Large intestine (tissue), 3 donors: ENCODE results near the gene DNAAF5. TPM values are rescaled to one million over a fixed set of nuclear protein-coding genes. Genes with fewer than 3 reads are reported as not detected.
A peak's percentile ranks its signal among the peaks of the same experiment; 100 is the strongest.

ENCODE experiments used
- DNase-seq, 2 donors: peaks; one replicate each; pipeline versions ENCODE4 v3.0.0 to v3.0.0-alpha.2; 2013
- H3K27ac ChIP-seq: one replicate; pipeline ENCODE4 v1.5.1; 2013; ENCODE audit warnings: low read length
- H3K27me3 ChIP-seq: 2 replicates; pipeline ENCODE4 v1.6.1; 2013; ENCODE audit warnings: low read length; ENCODE audit not compliant: control insufficient read depth, insufficient read depth
- H3K36me3 ChIP-seq: 2 replicates; pipeline ENCODE4 v1.6.1; 2013; ENCODE audit warnings: low read length; ENCODE audit not compliant: control insufficient read depth, insufficient read depth
- H3K4me1 ChIP-seq: one replicate; pipeline ENCODE4 v1.6.1; 2013; ENCODE audit warnings: low read length; ENCODE audit not compliant: control insufficient read depth, insufficient read depth
- H3K4me3 ChIP-seq: one replicate; pipeline ENCODE4 v1.5.1; 2013; ENCODE audit warnings: low read length
- H3K9me3 ChIP-seq: one replicate; pipeline ENCODE4 v1.6.1; 2013; ENCODE audit warnings: mild to moderate bottlenecking, low read depth, low read length, moderate library complexity; ENCODE audit not compliant: control insufficient read depth
- WGBS: methylation state at CpG from one replicate; pipeline ENCODE4 v1.1.5; 2013; ENCODE audit warnings: low lambda C conversion rate; ENCODE audit not compliant: insufficient coverage; 5-methylcytosine and 5-hydroxymethylcytosine counted together
- polyA plus RNA-seq: library from polyadenylated mRNA; unstranded; fragments of 120-200 nt; gene quantifications from one replicate; pipeline ENCODE4 v1.2.1, GENCODE V29; 2013

The DNAAF5 gene
- polyA plus RNA-seq, 1 donor = 26.8 TPM

GRCh38 chr7:781186-781849 is 54.8 kb downstream of the DNAAF5 start:
- 100% methylated on average over 2 of the region's 23 CpGs for WGBS
- Histone ChIP-seq H3K27me3 (no peaks in the 10 kb centered on the region), H3K4me1 (no peaks in the 10 kb centered on the region), H3K4me3 (no peak overlapping the region), H3K27ac (peak overlapping the region; percentile 45), H3K9me3 (peaks cover 11% of the 10 kb centered on the region), H3K36me3 (peaks cover 87% of the 10 kb centered on the region)
- no peak for DNase-seq

- no peak overlapping the region for H3K4me3 ChIP-seq
- no peaks in the 10 kb centered on the region for H3K27me3 ChIP-seq
- peak overlapping the region; percentile 45 for H3K27ac ChIP-seq
- peaks cover 80% of the 10 kb centered on the region for H3K36me3 ChIP-seq
- H3K9me3 ChIP-seq = peaks cover 11% of the 10 kb centered on the region
- 97% methylated on average over 11 of the region's 80 CpGs for WGBS
- no peak for DNase-seq
- H3K4me1 ChIP-seq = no peaks in the 10 kb centered on the region
These were observed 55.5 kb downstream of the DNAAF5 start for GRCh38 chr7:781936-782529.

DNA sequence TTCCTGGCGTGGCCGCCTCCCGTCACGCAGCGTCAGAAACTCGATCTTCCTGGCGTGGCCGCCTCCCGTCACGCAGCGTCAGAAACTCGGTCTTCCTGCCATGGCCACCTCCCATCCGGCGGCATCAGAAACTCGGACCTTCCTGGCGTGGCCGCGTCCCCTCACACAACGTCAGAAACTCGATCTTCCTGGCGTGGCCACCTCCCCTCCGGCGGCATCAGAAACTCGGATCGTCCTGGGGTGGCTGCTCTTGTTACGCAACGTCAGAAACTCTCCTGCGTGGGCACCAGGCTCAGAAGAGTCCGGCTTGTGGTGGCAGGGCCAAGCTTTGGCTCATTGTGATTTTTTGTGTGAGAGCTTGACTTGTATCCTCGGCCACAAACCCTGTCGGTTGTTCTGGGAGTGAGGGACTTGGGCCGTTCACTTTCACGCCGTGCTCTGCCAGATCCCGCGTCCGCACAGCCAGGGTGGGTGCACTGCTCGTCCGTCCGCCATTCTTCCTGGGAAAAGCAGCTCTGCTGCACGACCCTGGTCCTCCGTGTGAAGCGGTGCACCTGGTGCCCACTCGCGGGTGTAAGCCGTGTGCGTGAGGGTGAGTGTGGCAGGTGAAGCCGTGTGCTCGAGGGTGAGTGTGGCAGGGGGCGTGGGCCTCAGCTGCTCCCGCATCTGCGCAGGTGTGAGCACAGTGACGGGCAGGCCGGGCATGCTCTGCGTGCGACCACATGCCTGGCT is 56.4 kb downstream of the DNAAF5 start:
- no peaks in the 10 kb centered on the region for H3K4me1 ChIP-seq
- DNase-seq = no peak
- H3K27ac ChIP-seq = no peak overlapping the region
- peaks cover 11% of the 10 kb centered on the region for H3K9me3 ChIP-seq
- H3K36me3 ChIP-seq = peaks cover 75% of the 10 kb centered on the region
- no peaks in the 10 kb centered on the region for H3K27me3 ChIP-seq
- 93% methylated on average over 3 of the region's 56 CpGs for WGBS
- H3K4me3 ChIP-seq = no peak overlapping the region

DNA sequence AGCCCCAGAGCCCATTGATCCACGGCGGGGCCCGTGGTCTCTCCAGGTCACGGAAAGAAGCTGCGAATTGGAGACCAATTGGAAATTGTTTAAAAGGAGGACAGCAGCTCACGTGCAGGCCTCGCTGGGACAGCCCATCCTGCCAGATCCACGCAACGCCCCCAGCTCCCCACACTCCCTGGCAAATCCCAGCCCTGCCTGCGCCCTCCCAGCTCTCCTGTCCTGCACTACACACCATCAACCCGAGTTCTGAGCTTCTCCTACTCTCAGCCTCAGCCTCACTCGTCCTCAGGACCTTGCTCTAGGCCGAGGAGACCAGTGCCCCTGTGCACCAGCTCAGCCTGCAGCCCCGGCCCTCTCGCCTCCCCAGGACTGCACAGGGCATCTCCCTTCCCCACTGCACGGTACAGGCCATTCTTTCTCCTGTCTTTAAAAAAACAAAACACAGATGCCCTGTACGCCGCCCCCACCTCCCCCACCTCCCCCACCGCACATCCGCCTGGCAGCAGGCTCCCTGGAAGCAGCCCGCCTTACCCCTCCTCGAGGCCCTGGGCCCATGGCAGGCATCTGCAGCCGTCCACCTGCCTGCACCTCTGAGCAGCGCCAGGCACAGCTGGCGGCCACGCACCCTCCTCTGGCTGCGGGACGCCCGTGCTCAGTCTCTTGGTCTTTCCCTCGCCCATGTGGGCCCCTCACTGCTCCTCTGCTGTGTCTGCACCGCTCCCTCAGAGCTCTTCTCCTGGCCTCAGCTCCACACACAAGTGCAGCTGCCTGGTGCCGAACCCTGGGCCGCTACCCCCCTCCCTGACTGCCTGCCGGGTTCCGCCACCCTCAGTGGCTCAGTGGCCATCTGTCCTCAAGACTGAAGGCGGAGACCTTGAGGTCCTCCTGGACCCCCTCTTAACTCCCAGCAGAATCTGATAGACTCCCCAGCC is 57.3 kb downstream of the DNAAF5 start:
- Histone ChIP-seq H3K9me3 (peaks cover 11% of the 10 kb centered on the region), H3K4me1 (no peaks in the 10 kb centered on the region), H3K27ac (no peak overlapping the region), H3K4me3 (no peak overlapping the region), H3K36me3 (peaks cover 69% of the 10 kb centered on the region), H3K27me3 (no peaks in the 10 kb centered on the region)
- no CpG with 5 or more reads among the region's 36 CpGs for WGBS
- no peak for DNase-seq

GRCh38 chr7:784971-785370 is 58.5 kb downstream of the DNAAF5 start:
- Histone ChIP-seq H3K27me3 (no peaks in the 10 kb centered on the region), H3K4me1 (no peaks in the 10 kb centered on the region), H3K27ac (no peak overlapping the region), H3K36me3 (peaks cover 60% of the 10 kb centered on the region), H3K4me3 (no peak overlapping the region), H3K9me3 (peaks cover 10% of the 10 kb centered on the region)
- no peak for DNase-seq
- no CpG with 5 or more reads among the region's 21 CpGs for WGBS

DNA sequence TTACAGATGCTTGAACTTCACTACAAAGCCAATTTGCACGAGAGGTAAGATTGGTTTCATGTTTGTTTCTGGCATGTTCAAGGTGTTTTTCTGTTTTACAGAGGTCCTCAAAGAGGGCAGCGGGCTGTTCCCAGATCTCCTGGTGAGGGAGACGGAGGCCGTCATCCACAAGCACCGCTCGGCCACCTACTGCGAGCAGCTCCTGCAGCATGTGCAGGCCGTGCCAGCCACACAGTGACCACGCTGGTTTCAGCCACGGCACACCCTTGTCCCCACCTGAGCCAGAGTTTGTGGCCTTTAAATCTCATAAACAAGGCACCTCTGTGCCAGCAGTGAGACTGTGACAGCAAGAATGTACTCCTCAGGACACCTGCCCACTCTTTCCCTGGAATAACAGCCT is 58.9 kb downstream of the DNAAF5 start:
- H3K27ac ChIP-seq = no peak overlapping the region
- no peaks in the 10 kb centered on the region for H3K4me1 ChIP-seq
- H3K9me3 ChIP-seq = peaks cover 9% of the 10 kb centered on the region
- no peak for DNase-seq
- H3K4me3 ChIP-seq = no peak overlapping the region
- no peaks in the 10 kb centered on the region for H3K27me3 ChIP-seq
- H3K36me3 ChIP-seq = peaks cover 58% of the 10 kb centered on the region
- WGBS = no CpG with 5 or more reads among the region's 10 CpGs

- H3K27me3 ChIP-seq = no peaks in the 10 kb centered on the region
- no peak overlapping the region for H3K4me3 ChIP-seq
- H3K4me1 ChIP-seq = no peaks in the 10 kb centered on the region
- peaks cover 51% of the 10 kb centered on the region for H3K36me3 ChIP-seq
- peak in 1 of 2 donors; percentile 51 for DNase-seq
- peaks cover 9% of the 10 kb centered on the region for H3K9me3 ChIP-seq
- H3K27ac ChIP-seq = no peak overlapping the region
- no CpG with 5 or more reads among the region's 11 CpGs for WGBS
These were observed 60.2 kb downstream of the DNAAF5 start for GRCh38 chr7:786472-787255.

GRCh38 chr7:787332-788240 is 61.1 kb downstream of the DNAAF5 start:
- no peak for DNase-seq
- WGBS = no CpG with 5 or more reads among the region's 27 CpGs
- Histone ChIP-seq H3K9me3 (peaks cover under 1% of the 10 kb centered on the region), H3K27me3 (no peaks in the 10 kb centered on the region), H3K4me3 (no peak overlapping the region), H3K27ac (no peak overlapping the region), H3K36me3 (peaks cover 42% of the 10 kb centered on the region), H3K4me1 (no peaks in the 10 kb centered on the region)

GRCh38 chr7:791519-791918 is 65.0 kb downstream of the DNAAF5 start:
- H3K27ac ChIP-seq = no peak overlapping the region
- H3K27me3 ChIP-seq = no peaks in the 10 kb centered on the region
- no peaks in the 10 kb centered on the region for H3K4me1 ChIP-seq
- no CpG with 5 or more reads among the region's 5 CpGs for WGBS
- no peak overlapping the region for H3K4me3 ChIP-seq
- H3K36me3 ChIP-seq = peaks cover 9% of the 10 kb centered on the region
- DNase-seq = no peak
- H3K9me3 ChIP-seq = peaks cover 10% of the 10 kb centered on the region
